Measurements from ENCODE around the gene CATSPERD.

GRCh38 chr19:5677136-5677535 lies 43.3 kb upstream of the CATSPERD start:
- TF ChIP-seq CTCF (conservative IDR thresholded peaks at IDR 0.05): no peak
- no peak for TF ChIP-seq EZH2 (IDR thresholded peaks at IDR 0.05; ENCODE audit: low read depth)
